Osteocyte (in vitro differentiated cells): Measurements from ENCODE around the gene HOXC9. TPM values are rescaled to one million over a fixed set of nuclear protein-coding genes. Genes with fewer than 3 reads are reported as not detected.

ENCODE experiments used
- DNase-seq: peaks from one replicate; pipeline ENCODE4 v3.0.0; 2021; ENCODE audit warnings: mixed read lengths; ENCODE audit not compliant: unreplicated experiment; ENCODE audit errors: extremely low spot score
- H3K27ac Mint-ChIP-seq: one replicate; pipeline ENCODE4 v1.8.0; 2021; ENCODE audit warnings: mild to moderate bottlenecking, mixed read lengths; ENCODE audit not compliant: unreplicated experiment
- H3K27me3 Mint-ChIP-seq: one replicate; pipeline ENCODE4 v1.8.0; 2021; ENCODE audit warnings: mixed read lengths; ENCODE audit not compliant: unreplicated experiment
- H3K36me3 Mint-ChIP-seq: one replicate; pipeline ENCODE4 v1.8.0; 2021; ENCODE audit warnings: mixed read lengths; ENCODE audit not compliant: unreplicated experiment
- H3K4me1 Mint-ChIP-seq: one replicate; pipeline ENCODE4 v1.8.0; 2021; ENCODE audit warnings: mixed read lengths; ENCODE audit not compliant: unreplicated experiment
- H3K4me3 Mint-ChIP-seq: one replicate; pipeline ENCODE4 v1.8.0; 2021; ENCODE audit warnings: mild to moderate bottlenecking, moderate library complexity, mixed read lengths; ENCODE audit not compliant: unreplicated experiment
- H3K9me3 Mint-ChIP-seq: one replicate; pipeline ENCODE4 v1.8.0; 2021; ENCODE audit warnings: mixed read lengths; ENCODE audit not compliant: unreplicated experiment
- total RNA-seq: library from RNA; stranded (reverse); gene quantifications from 2 replicates; pipeline ENCODE4 v1.2.1, GENCODE V29; 2021
- TF ChIP-seq, protein P1 (sequence below): fragments of 200-600 bp; sonication (generic); IDR thresholded peaks from 2 replicates; pipeline ENCODE4 v1.5.0; 2021; ENCODE audit warnings: antibody characterized with exemption, mild to moderate bottlenecking, moderate library complexity

Gene HOXC9
- total RNA-seq, 1 donor from 2014 or later = not detected

GRCh38 chr12:54019924-54020590 lies 20.1 kb downstream of the HOXC9 start:
- no peak for DNase-seq
- no peak overlapping the region for H3K27ac Mint-ChIP-seq

DNA sequence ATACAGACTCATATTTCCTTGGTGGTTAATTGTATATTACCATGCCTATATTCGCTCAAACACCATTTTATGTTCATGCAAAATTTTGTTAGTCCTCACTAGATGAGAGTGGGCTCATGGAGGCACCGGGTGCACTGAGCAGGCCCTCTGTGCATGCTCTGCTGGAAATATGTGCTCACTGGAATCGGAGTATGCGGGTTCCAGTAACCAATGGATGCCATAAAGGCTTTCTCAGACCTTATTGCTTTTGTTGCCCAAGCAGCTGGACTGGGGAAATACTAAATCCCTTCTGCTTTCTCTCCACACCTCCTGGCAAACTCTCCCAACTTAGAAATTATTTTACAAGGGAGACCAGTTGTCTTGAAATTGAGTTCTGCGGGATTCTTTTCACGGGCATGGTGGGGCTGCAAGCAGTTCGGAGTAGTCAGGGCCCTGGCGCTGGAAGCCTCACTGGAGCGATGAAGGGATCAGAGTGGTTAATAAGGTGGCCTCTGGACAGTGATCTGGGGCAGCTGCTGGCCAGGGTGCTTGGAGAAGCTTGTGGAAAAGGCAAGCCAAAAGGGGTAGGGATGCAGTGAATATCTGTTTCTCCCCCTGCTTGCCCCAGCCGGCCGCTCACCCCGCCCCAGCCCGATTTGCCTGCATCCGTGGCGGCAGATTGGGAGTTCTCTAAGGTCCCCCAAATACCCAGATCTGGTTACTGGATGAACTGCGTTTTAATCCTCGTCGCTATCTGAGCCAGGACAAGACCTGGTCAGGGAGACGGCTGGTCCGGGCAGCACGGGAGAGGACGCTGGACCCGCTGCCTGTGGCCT lies 20.8 kb downstream of the HOXC9 start:
- no peak overlapping the region for H3K27ac Mint-ChIP-seq
- H3K4me3 Mint-ChIP-seq = no peak overlapping the region
- no peaks in the 10 kb centered on the region for H3K36me3 Mint-ChIP-seq
- DNase-seq = no peak
- H3K9me3 Mint-ChIP-seq = no peaks in the 10 kb centered on the region
- peaks cover 16% of the 10 kb centered on the region for H3K4me1 Mint-ChIP-seq
- TF ChIP-seq, protein P1, sequence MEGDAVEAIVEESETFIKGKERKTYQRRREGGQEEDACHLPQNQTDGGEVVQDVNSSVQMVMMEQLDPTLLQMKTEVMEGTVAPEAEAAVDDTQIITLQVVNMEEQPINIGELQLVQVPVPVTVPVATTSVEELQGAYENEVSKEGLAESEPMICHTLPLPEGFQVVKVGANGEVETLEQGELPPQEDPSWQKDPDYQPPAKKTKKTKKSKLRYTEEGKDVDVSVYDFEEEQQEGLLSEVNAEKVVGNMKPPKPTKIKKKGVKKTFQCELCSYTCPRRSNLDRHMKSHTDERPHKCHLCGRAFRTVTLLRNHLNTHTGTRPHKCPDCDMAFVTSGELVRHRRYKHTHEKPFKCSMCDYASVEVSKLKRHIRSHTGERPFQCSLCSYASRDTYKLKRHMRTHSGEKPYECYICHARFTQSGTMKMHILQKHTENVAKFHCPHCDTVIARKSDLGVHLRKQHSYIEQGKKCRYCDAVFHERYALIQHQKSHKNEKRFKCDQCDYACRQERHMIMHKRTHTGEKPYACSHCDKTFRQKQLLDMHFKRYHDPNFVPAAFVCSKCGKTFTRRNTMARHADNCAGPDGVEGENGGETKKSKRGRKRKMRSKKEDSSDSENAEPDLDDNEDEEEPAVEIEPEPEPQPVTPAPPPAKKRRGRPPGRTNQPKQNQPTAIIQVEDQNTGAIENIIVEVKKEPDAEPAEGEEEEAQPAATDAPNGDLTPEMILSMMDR = no peak
- H3K27me3 Mint-ChIP-seq = peaks cover 81% of the 10 kb centered on the region

More at GRCh38 chr12:54019924-54020590, 20.1 kb downstream of the HOXC9 start:
- Mint-ChIP-seq H3K4me3 (peak overlapping the region; percentile 46), H3K27me3 (peaks cover 82% of the 10 kb centered on the region), H3K9me3 (no peaks in the 10 kb centered on the region), H3K36me3 (no peaks in the 10 kb centered on the region), H3K4me1 (peaks cover 16% of the 10 kb centered on the region)
- TF ChIP-seq, protein P1 = no peak

DNA sequence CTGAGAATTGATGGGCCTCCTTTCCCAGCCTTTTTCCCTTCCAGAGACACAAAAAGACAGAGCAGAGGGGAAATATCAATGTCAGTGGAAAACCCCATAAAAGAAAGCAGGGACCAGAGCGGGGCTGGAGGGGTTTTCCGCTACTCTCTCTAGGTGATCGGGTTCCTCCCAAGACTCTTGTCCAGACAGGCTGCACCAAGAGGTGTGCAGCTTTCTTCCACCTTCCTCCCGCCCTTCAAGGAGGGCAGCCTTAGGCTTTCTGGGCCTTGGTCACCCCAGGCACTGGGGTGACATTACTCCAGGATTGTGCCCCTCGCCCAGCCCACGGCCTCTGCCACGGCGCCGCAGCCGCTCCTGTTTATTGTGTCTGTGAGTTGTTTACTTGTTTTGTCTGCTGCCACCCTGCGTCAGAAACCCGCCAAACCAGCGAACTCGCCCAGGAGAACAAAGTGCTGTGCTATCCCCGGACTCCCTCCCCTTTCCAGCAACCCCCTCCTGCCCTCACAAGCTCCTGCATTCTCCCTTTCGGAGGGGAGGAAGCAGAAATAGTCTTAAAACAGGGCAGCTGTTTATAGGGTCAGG lies 21.6 kb downstream of the HOXC9 start:
- no peaks in the 10 kb centered on the region for H3K9me3 Mint-ChIP-seq
- no peak for DNase-seq
- no peak overlapping the region for H3K27ac Mint-ChIP-seq
- peaks cover 81% of the 10 kb centered on the region for H3K27me3 Mint-ChIP-seq
- H3K36me3 Mint-ChIP-seq = no peaks in the 10 kb centered on the region
- TF ChIP-seq, protein P1 = no peak
- H3K4me1 Mint-ChIP-seq = peaks cover 16% of the 10 kb centered on the region
- no peak overlapping the region for H3K4me3 Mint-ChIP-seq

DNA sequence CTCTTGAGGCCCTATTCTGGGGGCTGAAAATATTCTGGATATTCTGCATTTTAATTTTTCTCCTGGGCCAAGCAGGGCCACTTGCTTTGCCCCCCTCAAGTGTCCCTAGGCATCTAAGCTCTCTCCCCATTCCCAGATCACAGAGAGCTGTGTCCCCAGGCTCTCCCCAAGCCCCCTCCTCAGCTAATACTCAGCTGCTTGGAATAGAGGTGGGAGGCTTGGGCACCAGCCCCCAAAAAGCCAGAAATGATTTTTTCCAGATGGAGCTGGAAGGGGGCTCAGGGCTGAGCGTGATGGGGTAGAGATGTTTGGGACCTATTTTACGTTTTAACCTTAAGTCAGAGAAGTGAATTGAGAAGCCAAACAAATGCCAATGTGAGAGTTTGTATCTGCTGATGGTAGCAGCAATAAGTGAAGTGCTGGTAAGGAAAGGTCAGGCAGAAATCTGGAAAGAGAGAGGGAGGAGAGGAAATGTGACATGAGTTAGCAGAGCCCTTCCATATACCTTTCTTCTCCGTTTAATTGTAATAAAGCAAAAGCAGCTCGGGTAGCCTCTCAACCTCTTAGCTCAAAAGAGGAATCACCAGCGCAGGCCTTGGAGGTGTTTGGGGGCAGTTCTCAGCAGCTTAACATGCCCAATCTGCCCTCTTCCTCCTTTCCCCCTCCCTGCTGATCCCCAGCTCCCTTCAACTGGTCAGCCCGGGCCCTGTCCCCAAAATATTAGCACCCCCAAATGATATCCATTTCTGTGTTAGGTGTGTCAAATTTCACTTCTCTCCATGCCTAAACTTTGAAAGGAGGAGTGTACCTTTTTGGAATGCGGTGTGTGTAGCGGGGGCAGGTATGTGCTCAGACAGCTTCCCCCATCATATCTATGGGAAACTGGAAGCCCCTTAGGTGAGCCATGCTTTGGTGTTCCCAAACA lies 23.3 kb downstream of the HOXC9 start:
- no peak overlapping the region for H3K4me3 Mint-ChIP-seq
- no peaks in the 10 kb centered on the region for H3K36me3 Mint-ChIP-seq
- H3K9me3 Mint-ChIP-seq = no peaks in the 10 kb centered on the region
- TF ChIP-seq, protein P1 = no peak
- H3K27me3 Mint-ChIP-seq = peaks cover 89% of the 10 kb centered on the region
- peaks cover 12% of the 10 kb centered on the region for H3K4me1 Mint-ChIP-seq
- no peak overlapping the region for H3K27ac Mint-ChIP-seq
- no peak for DNase-seq
